HG02870 (cell line): Measurements from ENCODE around the gene CLK4.

Experiments
- ATAC-seq: cut with Tn5 transposase; IDR thresholded peaks from one replicate; pipeline ENCODE4 v1.9.1; 2021; ENCODE audit warnings: mild to moderate bottlenecking, moderate library complexity; ENCODE audit not compliant: unreplicated experiment

The CLK4 gene

DNA sequence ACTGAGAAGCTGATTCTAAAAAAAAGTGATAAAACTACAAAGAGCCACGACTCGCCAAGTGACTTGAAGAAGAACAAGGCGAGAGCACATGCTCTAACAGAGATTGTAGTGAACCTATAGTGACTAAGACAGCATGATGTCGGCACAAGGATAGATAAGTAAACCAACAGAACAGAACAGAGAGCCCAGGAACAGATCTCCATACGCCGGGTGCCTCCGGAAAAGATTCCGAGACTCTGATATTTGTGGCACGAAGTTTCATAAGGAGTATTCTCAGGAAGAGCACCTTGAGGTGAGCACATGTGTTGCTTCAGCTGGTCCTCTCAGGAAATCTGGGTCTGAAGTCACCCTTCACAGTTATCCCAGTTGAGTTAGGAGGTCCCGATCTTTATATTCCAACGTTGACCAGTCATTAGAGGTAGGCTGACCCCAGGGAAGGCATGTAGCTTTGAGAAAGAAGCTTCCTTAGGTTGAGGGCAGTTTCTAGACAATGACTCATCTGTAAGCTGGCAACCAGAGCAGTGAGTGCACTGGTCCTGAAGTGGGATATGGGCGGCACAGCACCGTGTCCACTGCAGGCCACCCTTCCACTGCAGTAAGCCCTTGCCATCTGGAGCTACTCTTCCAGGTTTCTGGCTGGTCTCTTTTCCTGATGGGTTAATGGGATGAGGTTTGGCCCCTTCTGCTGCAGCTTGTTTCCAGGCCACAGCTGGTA is 13.6 kb upstream of the CLK4 start:
- no peak for ATAC-seq

DNA sequence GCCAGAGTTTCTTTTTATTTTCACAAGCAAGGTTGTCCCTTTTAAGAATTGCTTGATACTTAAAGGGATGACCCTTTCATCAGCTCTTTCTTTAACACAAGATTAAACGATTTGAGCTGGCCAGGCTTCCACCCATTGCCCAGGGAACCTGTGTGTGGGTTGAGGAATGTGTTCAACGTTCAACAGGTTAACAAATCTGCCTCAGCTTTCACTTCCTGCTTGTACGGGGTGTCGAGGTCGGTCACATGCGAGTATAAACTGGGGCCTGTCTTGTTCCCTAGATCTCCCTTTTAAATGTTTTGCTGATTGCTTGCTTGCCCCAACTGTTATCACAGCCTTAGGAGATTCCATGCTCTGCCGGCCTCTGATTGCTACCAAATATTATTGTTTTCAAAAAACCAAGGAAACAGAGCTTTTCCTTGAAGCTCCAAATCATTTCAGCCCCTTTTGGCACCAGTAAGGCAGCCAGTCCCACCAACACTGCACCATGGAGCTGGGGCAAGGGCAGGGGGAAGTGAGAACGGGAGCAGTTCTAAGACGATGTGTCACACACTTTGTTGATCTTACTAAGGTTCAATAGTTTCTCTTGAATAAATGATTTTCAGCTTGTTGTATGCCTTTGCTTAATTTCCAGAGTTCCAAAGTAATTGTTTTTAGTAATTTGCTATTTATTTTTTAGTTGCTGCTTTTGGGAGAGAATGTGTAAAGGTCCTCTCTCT is 10.7 kb upstream of the CLK4 start:
- ATAC-seq: no peak

- ATAC-seq: no peak
Observed at GRCh38 chr5:178632285-178632684, 5.4 kb upstream of the CLK4 start.

- ATAC-seq: no peak
Observed at GRCh38 chr5:178630951-178631350, 4.1 kb upstream of the CLK4 start.

DNA sequence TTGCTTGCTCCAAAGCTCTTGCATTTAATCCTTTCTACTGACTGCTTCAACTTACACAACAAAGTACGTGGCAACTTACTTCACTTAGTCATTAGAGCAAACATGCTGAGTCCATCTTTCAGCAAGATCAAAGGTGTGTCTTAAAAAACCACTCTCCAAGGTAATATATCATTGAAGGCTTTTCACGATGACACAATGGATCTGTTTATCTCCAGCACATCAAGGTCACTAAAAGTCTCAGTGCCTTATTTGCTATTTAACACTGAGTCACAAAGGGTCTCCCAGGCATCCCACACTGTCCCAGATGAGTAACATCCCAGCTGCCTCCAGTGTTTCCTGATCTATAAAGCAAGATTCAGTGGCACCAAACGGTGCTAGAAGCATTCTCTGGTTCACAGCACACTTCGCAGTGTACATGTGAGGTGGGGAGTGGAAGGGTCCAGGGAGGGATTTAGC is 3.7 kb upstream of the CLK4 start:
- ATAC-seq: no peak

DNA sequence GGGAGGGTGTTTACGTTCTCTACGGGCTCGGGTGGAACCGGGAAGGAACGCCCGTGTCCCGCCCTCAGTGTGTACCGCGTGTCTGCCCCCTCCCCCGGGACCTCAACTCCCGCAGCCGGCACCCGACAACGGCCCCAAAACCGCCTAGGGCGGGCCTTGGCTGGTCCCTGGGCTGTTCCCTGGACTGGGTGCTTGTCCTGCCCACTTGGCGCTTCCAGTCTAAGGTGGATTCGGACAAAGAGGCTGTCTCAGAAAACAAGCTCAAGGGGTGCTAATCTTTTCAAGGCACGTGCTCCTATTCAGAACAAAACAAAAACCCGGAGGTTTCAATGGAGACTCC is 379 bp upstream of the CLK4 start:
- no peak for ATAC-seq

DNA sequence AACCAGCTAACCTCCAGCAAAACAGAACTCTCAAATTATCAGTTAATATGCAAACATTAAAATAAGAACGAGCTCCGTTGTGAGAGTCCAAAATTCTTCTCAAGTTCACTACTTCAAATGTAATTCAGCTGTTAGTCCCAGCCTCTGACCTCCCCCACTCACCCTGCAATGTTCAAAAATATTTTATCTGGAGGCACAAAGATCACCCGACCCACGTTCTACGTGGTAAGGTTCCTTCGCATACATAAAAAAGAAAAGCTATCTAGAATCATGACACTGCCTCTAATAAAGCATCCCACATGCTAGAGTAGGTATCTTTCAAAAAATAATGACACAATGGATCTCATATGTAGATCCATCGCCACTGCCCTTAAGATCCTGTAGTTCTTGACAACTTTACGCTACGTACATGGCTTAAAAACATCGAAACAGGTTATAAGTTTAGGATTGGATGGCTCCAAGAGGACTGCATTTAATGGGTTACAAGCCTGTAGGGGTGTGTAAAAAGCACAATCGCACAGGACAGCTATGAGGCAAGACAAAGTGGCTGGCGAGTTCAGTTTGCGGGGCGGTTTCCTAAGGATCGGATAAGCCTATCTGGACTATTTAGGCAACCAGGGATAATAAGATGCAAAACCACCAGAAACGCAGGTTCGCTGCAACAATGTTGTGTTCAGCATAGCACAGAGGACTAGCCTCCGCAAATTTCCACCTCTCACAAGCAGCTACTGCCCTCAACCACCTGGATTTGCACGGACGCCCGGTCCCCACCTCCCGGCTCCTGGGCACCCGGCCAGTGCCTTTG is 969 bp downstream of the CLK4 start:
- ATAC-seq: peak; percentile 6

GRCh38 chr5:178624631-178625546 is 2.0 kb downstream of the CLK4 start:
- no peak for ATAC-seq

GRCh38 chr5:178622679-178623247 is 4.1 kb downstream of the CLK4 start:
- no peak for ATAC-seq

DNA sequence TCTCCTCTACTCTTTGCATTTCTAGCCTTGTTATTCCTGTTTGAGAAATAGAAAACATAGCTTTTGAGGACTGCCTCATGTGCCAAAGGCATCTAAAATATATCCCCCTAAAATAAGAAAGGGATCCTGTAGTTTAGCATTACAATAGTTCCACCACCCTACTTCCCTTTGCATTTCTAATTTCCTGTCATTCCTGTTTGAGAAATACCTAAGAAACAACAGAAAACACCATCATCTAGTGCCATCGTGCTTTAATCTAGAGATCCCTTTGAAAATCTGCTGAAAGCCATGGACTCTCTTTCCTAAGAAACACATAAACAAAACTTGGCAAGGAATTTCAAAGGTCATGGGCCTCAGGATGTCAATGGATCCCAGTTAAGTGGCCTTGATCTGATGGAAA is 7.5 kb downstream of the CLK4 start:
- no peak for ATAC-seq

DNA sequence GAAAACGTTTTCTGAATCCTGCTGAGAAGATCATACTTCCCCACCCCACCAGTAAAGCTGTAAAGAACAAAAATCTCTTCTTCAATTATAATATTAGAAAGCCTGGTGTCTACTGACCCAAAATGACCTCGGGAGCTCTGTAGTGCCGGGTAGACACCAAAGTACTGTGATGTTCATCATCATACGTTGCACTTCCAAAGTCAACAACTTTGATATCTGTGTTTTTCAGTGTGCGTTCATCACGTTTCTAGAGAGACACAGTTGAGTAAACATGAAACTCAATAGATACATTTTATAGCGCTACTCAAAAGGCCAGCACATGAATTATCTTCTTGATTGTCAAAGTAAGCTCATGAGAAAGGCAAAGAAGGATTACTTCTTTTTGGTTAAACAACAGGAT is 14.6 kb downstream of the CLK4 start:
- no peak for ATAC-seq

DNA sequence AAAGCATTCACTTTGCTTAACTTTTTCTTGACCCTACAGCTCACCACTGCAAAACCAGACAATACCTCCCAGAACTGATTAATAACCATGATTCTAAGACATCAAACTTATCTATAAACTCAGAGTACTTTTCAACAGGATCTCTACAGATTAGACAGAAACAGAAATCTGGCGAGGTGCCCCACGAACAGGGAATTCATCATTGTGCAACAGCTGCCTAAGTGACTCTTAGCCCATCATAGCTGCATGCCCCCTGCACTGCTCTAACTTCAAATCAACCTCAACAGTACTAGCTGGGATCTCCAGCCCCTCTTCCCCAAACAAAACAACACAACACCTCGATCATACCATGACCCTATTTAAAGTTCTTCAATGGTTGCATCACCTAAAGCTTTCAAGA is 20.6 kb downstream of the CLK4 start:
- no peak for ATAC-seq

DNA sequence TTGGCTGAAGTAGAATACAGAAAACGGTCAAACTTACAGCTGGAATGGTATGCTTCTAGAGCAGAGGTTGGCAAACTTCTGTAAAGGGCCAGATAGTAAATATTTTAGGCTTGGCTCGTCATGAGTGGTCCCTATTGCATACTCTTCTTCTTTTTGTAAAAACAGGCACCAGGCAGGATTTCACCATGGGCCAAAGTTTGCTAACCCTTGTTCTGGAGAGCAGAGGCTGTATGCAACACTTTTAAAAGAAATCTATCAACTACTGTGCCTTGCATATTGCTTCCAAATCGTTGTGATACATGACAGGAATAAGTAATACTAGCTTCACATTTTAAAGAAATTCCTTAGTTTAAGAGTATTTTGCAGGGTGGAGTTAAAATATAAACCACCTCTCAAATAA is 21.1 kb downstream of the CLK4 start:
- ATAC-seq: no peak

DNA sequence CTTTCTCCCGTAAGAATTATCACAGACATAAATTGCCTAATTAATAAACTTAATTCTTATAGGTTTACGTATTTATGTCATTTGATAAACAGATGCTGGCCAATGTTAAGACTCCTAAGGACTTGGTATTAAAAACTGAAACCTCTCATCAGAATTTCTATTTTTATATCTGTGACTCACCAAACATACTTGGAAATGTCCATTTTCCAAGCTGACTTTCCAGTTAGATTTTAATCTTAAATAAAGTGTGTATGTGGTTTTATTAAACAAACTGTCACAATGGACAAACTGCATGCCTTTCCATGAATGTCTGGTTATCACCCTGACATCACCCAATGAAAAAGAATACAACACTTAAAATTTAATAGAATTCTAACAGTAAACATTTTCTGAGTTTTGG is 24.1 kb downstream of the CLK4 start:
- ATAC-seq: no peak

- no peak for ATAC-seq
Observed at GRCh38 chr5:178595750-178596149, 31.1 kb downstream of the CLK4 start.

DNA sequence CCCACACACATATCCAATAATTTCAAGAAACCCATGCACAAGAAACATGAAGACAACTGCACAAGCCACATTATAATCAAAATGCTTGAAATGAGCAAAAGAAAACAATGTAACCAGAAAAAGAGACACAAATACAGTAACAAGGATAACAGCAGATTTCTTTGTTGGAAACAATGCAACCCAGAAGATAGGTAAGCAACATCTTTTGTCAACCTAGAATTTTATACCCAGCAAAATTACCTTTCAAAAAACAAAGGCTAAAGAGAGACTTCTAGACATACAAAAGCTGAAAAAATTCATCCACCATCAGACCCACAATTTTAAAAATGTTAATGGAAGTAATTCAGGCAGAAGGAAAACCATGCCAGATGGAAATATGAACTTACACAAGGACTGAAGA is 31.7 kb downstream of the CLK4 start:
- ATAC-seq: no peak

DNA sequence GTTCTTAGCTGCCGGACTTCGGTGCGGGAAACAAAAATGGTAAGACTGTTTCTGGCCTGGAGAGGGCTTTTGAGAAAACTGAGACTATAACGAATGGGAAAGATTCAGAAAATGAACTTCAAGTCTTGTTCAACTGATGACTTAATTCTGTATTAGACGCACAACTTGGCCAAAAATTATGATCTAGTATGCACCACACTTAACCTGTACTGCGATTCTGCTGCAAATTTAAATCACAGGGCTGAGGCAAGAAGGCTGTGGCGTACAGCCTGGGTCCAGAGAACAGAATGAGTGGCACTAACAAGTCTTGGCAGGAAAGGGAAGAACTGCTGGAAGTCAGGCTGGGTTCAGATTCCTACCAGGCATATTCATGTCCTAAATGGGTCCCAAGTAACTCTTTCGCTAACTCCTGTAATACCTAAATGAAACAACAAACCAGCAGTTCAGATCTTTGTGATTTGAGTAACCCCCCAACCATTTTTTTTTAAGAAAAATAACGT is 35.9 kb downstream of the CLK4 start:
- ATAC-seq: no peak

- ATAC-seq: peak; percentile 50
Observed at GRCh38 chr5:178590141-178590923, 36.5 kb downstream of the CLK4 start, which contains the start of gene COL23A1. Gene COL23A1, minus strand, starts transcription at chr5:178590393.
